ENCODE measurements around the gene MRPL40. TPM values are rescaled to one million over a fixed set of nuclear protein-coding genes. Genes with fewer than 3 reads are reported as not detected.

Gene MRPL40
- total RNA-seq, 1 donor from 2014 or later, result 52.7 TPM

- intact Hi-C loops (cut with micrococcal nuclease), result no loop called here
- ATAC-seq, result no peak
- no peak for DNase-seq
These were observed 26.7 kb upstream of the MRPL40 start for GRCh38 chr22:19405652-19406051.

GRCh38 chr22:19406281-19406811 lies 26.0 kb upstream of the MRPL40 start:
- no peak for DNase-seq
- ATAC-seq, result no peak
- intact Hi-C loops (cut with micrococcal nuclease), result no loop called here

GRCh38 chr22:19406846-19407245 lies 25.5 kb upstream of the MRPL40 start:
- intact Hi-C loops (cut with micrococcal nuclease), result no loop called here
- peak; percentile 82 for ATAC-seq
- no peak for DNase-seq

- intact Hi-C loops (cut with micrococcal nuclease), result no loop called here
- peak; percentile 38 for ATAC-seq
- peak; percentile 41 for DNase-seq
These were observed 24.4 kb upstream of the MRPL40 start for GRCh38 chr22:19407649-19408606.

- peak; percentile 70 for ATAC-seq
- intact Hi-C loops (cut with micrococcal nuclease), result no loop called here
- peak; percentile 65 for DNase-seq
These were observed 21.2 kb upstream of the MRPL40 start for GRCh38 chr22:19410941-19411689.

- no peak for DNase-seq
- ATAC-seq, result peak; percentile 48
- intact Hi-C loops (cut with micrococcal nuclease), result no loop called here
These were observed 20.7 kb upstream of the MRPL40 start for GRCh38 chr22:19411690-19412045.

- ATAC-seq (no peak), DNase-seq (no peak)
- intact Hi-C loops (cut with micrococcal nuclease), result no loop called here
These were observed 19.9 kb upstream of the MRPL40 start for GRCh38 chr22:19412478-19412877.

- intact Hi-C loops (cut with micrococcal nuclease), result no loop called here
- ATAC-seq, result no peak
- DNase-seq, result no peak
These were observed 19.4 kb upstream of the MRPL40 start for GRCh38 chr22:19412923-19413322.

GRCh38 chr22:19419086-19419463 lies 13.3 kb upstream of the MRPL40 start:
- no peak for DNase-seq
- ATAC-seq, result peak; percentile 34
- intact Hi-C loops (cut with micrococcal nuclease), result no loop called here

- intact Hi-C loops (cut with micrococcal nuclease), result no loop called here
- ATAC-seq, result peak; percentile 43
These were observed 12.7 kb upstream of the MRPL40 start for GRCh38 chr22:19419464-19420178.

GRCh38 chr22:19420321-19420720 lies 12.0 kb upstream of the MRPL40 start:
- DNase-seq (no peak), ATAC-seq (no peak)
- intact Hi-C loops (cut with micrococcal nuclease), result no loop called here

More at GRCh38 chr22:19419464-19420178, 12.7 kb upstream of the MRPL40 start:
- DNase-seq, result no peak

- DNase-seq (no peak), ATAC-seq (no peak)
- intact Hi-C loops (cut with micrococcal nuclease), result no loop called here
These were observed 9.7 kb upstream of the MRPL40 start for GRCh38 chr22:19422440-19423301.

- intact Hi-C loops (cut with micrococcal nuclease), result no loop called here
- no peak for ATAC-seq
- DNase-seq, result no peak
These were observed 8.2 kb upstream of the MRPL40 start for GRCh38 chr22:19424186-19424500.

GRCh38 chr22:19429950-19430889 lies 2.1 kb upstream of the MRPL40 start:
- no peak for ATAC-seq
- DNase-seq, result no peak
- intact Hi-C loops (cut with micrococcal nuclease), result no loop called here

- no peak for ATAC-seq
- peak; percentile 54 for DNase-seq
- intact Hi-C loops (cut with micrococcal nuclease), result no loop called here
These were observed 1.3 kb upstream of the MRPL40 start for GRCh38 chr22:19430890-19431541.

- intact Hi-C loops (cut with micrococcal nuclease), result no loop called here
- peak; percentile 90 for DNase-seq
- peak; percentile 83 for ATAC-seq
These were observed 654 bp upstream of the MRPL40 start, which contains the start of gene HIRA for GRCh38 chr22:19431649-19432132. Gene HIRA (minus strand): TSS chr22:19431733. CDS start chr22:19431476, 257 bp downstream.

GRCh38 chr22:19434401-19434800 lies 2.1 kb downstream of the MRPL40 start:
- ATAC-seq, result no peak
- intact Hi-C loops (cut with micrococcal nuclease), result no loop called here
- DNase-seq, result no peak

All from left ventricle myocardium superior (tissue), 1 donor.